ENCODE data around the gene SIL1.
"Not testable (repeated sequence)": the region's sequence is repeated elsewhere in the genome, so short reads cannot be mapped to it uniquely, and the experiment has no call there.

Gene SIL1

DNA sequence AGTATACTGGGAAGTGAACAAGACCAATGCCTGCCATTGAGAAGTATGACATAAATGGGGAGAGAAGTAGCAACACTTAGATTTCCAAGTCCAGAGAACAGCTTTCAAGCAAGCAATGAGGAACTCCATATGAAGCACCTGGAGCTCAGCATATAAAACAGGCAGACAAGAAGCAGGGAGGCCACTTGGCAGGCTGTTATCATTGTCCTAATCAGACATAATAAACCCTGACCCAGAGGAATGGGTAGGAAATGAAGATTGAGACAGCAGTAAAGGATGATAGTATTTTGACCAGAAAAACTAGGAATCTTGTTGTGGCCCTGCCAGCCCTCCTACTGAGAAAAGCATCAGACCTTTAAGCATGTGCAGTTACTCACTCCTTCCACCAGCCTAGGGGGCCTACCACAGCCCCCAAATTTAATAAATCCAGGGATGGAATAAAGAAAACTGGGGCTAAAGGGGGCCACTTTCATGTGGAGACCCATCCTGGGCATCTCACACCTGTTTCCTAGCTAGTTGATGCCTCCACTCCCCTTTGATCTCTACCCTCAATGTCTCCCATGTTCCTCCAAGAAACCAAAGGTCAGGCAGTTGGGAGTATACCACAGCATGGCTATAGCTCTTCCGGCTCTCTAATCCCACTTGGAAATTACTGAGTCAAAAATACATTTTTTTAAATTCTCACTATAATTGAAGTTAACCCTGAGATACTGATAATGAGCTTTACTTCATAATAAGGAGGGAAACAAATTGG is 135.1 kb downstream of the SIL1 start:
- DNase-seq: no peak

DNA sequence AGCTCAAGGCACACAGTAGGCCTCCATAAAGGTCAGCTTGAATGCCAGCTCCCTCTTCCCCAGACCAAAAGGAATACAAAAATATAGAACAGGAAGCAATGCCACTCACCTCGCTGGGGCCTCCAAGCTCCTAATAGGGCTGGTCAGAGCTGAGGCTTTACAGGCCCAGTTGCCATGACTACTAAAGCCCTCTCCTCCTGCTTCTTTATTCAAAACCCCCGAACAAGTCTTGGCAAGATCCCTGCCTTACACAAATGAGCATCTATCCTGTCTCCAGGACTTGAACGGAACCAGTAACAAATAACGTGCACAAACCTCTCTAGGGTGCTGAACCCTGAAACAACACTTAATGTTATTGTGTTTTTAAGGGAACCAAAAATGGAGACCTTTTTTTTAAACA is 136.3 kb downstream of the SIL1 start:
- no peak for DNase-seq

DNA sequence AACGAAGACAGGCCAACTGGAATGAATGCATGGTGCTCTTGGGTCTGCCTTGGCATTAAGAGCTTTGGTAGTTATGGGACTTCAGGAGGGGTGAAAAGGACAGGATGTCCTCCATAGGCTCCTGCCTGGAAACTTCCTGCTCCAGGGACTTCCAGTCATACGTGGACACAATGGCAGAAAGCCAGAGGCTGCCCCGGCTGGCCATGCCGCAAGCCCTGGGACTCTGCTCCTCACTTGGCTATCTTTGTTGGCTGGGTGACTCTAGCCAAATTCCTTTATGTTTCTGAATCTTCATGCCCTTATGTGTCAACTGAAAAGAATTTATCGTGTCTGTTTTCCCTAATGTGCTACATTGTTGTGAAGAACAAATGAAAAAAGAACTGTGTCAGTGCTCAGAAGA is 136.9 kb downstream of the SIL1 start:
- DNase-seq: no peak

GRCh38 chr5:139058121-139058520 is 140.0 kb downstream of the SIL1 start:
- no peak for DNase-seq

- not testable (repeated sequence) for DNase-seq
These were observed 140.9 kb downstream of the SIL1 start for GRCh38 chr5:139057045-139057939.

DNA sequence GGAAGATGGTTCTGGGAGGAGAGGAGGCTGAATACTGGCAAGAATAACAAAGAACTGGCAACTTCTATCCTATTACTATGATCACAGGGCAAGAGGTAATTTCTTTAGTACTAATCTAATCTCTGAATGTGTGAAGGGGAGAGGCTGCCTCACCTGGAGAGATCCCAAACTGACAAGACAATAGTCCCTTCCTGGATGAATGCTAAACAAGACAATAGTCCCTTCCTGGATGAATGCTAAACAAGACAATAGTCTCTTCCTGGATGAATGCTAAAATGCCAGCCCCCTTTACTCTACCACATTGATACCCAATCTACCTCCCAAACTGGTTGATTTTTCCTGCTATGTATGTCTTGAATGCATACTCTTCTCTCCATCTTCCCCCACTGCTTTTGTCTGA is 145.2 kb downstream of the SIL1 start:
- no peak for DNase-seq

- no peak for DNase-seq
These were observed 146.8 kb downstream of the SIL1 start for GRCh38 chr5:139051392-139051791.

DNA sequence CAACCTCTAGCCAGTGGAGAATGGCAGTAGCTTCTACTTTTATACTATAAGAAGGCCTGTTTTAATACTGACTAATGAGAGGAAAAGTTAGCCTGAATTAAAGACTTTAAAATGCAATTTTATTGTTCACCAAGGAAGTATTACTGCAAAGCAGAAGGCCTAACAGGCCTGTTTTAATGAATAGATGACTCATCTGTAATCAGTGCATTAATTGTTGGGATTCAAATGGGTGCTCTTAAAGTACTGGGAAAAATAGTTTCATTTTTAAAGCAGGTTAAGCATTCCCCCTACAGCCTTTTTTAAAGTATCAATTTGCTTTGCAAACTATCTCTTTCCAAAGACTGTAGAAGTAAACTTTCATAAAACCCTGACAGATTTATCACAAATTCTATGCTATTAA is 147.7 kb downstream of the SIL1 start:
- no peak for DNase-seq

- no peak for DNase-seq
These were observed 148.4 kb downstream of the SIL1 start for GRCh38 chr5:139049780-139050179.

- no peak for DNase-seq
These were observed 151.6 kb downstream of the SIL1 start for GRCh38 chr5:139046551-139046950.

DNA sequence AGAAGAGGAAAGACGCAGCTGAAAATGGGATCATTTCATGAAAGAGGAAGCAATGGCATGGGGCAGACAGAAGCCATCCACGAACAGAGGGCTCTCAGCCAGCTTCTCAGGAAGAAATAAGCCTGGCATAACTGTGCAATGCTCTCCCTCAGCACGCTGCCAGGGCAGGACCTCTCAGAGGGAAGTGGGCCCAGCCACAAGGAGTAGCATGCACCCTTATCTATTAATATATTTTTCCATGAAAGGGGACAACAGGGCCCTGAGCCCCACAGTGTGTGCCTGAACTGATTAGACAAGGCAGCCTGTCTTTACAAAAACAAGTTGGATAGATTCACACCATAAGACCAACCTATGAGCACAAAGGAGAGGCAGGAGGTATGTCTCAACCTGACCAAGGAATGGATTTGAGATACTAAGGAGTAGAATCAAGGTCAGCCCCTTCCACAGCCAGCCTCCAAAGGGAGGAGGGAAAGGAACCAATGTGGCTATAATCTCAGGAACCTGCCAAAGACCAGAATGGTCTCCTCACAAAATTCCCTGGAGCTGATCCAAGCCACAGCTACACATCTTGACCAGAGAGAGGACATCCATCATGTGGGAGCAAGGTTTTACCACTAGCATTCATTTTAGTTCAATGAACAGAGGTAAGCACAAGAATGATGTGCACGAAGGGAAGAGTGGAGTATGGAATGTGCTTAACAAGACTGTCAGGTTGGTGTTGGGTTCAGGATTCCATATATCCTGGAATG is 154.8 kb downstream of the SIL1 start:
- no peak for DNase-seq

GRCh38 chr5:139040081-139040480 is 158.1 kb downstream of the SIL1 start:
- no peak for DNase-seq

- no peak for DNase-seq
These were observed 159.4 kb downstream of the SIL1 start for GRCh38 chr5:139038613-139039305.

DNA sequence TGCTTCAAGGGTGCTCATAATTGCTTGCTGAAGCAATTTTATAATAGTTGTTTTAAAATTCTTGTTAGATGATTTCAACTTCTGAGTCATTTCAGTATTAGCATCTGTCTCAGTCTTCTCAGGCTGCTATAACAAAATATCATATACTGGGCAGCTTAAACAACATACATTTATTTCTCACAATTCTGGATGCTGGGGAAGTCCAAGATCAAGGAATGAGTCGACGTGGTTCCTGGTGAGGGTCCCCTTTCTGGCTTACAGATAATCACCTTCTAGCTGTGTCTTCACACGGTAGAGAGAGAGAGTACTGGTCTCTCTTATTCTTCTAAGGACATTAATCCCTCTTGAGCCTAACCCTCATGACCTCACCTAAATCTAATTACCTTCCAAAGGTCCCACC is 160.4 kb downstream of the SIL1 start:
- no peak for DNase-seq

GRCh38 chr5:139036332-139036731 is 161.8 kb downstream of the SIL1 start:
- not testable (repeated sequence) for DNase-seq

DNA sequence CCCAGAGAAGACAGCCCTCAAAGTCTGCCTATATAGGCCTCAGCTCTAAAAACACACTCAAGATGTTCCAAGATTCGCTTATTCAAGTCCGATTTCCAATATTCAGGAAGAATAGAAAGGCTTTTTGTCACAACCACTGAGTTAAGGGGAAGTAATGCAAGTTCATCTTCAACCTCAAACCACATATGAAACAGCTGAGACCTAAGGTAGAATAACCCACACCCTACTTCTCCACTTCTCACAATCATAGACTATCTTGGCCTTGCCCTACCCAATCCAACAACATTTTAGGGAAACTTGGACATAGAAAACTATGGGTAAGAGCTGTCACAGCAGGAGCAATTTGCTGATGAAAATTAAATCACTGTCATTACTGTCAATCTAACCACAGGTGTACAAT is 171.0 kb downstream of the SIL1 start:
- DNase-seq: no peak

- DNase-seq: no peak
These were observed 172.5 kb downstream of the SIL1 start for GRCh38 chr5:139025651-139026050.

DNA sequence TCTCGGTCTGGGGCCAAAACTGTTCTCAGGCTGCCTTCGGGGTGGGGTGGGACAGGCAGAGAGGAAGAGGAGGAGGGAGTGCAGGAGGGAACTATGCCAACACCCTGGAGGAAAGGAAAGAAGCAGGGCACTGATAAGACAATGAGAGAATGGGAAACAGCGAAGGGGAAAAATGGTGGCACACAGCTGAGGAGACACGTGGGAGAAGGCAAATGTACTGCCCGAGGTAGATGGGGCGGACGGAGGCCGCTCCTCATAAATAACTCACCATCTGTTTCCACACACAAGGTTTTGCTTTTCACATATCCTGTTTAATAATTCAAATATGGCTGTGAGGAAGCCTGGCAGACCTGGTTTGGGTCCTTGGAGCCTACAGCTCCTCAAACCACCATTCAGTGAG is 174.9 kb downstream of the SIL1 start:
- no peak for DNase-seq

- no peak for DNase-seq
These were observed 175.6 kb downstream of the SIL1 start for GRCh38 chr5:139022528-139022927.

- no peak for DNase-seq
These were observed 176.8 kb downstream of the SIL1 start for GRCh38 chr5:139021346-139021745.

DNA sequence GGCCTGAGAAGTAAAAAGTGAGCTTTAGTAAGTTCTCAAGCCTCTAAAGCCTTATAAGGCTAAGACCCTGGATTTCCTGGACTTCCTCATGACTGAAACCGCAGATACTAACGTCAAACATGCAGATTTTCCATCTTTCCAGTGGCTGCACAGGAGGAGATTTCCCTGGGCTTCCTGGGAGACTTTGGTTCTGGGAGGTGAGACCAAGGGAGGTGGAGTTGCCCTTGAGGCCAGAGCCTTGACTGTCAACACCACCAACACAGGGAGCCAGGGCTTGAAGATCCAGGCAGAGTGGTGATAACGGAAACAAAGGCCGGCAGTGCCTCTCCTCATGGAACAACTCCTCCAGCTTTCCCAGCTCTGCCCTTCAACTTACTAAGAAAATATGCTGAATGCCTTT is 178.3 kb downstream of the SIL1 start:
- DNase-seq: no peak

- DNase-seq: no peak
These were observed 179.0 kb downstream of the SIL1 start for GRCh38 chr5:139019211-139019610.

DNA sequence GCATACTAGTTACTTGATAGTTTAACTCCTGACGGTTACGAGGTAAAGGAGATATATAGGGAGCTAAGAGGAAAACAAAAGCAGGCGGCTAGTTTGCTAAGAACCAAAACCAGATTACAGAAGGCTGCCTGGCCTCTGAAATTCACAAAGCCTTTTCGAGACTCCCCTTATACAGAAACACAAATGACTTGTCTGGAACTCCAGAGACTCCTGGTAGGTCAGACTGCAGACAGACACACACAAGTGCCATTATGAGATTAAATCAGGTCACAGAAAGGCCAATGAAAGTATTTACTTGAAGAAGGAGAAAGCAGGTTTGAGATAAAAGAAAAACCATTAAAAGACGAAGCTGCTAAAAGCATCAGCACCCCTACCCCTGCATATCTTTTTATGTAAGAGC is 180.5 kb downstream of the SIL1 start:
- DNase-seq: no peak

Measured in CD4-positive, alpha-beta T cell treated with Interleukin-1 beta for 1 hour (primary cell).